ENCODE data around the gene EFNA5. TPM values are rescaled to one million over a fixed set of nuclear protein-coding genes. Genes with fewer than 3 reads are reported as not detected.
"Not testable (repeated sequence)": the region's sequence is repeated elsewhere in the genome, so short reads cannot be mapped to it uniquely, and the experiment has no call there.

The EFNA5 gene
- total RNA-seq, 1 donor from 2014 or later, result 20.8 TPM

- DNase-seq, result no peak
These were observed 306.1 kb downstream of the EFNA5 start for GRCh38 chr5:107364443-107365319.

GRCh38 chr5:107363768-107364167 lies 307.0 kb downstream of the EFNA5 start:
- DNase-seq, result no peak

GRCh38 chr5:107361945-107362344 lies 308.8 kb downstream of the EFNA5 start:
- DNase-seq, result no peak

GRCh38 chr5:107359916-107360234 lies 310.9 kb downstream of the EFNA5 start:
- DNase-seq, result no peak

- DNase-seq, result peak; percentile 29
These were observed 311.5 kb downstream of the EFNA5 start for GRCh38 chr5:107359033-107359915.

GRCh38 chr5:107356891-107357290 lies 313.8 kb downstream of the EFNA5 start:
- no peak for DNase-seq

GRCh38 chr5:107352576-107352975 lies 318.2 kb downstream of the EFNA5 start:
- DNase-seq, result no peak

- DNase-seq, result not testable (repeated sequence)
These were observed 324.2 kb downstream of the EFNA5 start for GRCh38 chr5:107346580-107346979.

GRCh38 chr5:107342371-107342770 lies 328.4 kb downstream of the EFNA5 start:
- DNase-seq, result no peak

GRCh38 chr5:107341376-107342084 lies 329.2 kb downstream of the EFNA5 start:
- DNase-seq, result peak; percentile 19

GRCh38 chr5:107340631-107341030 lies 330.1 kb downstream of the EFNA5 start:
- no peak for DNase-seq

- DNase-seq, result no peak
These were observed 332.4 kb downstream of the EFNA5 start for GRCh38 chr5:107338335-107338734.

- DNase-seq, result no peak
These were observed 333.5 kb downstream of the EFNA5 start for GRCh38 chr5:107337281-107337680.

GRCh38 chr5:107331882-107332281 lies 338.9 kb downstream of the EFNA5 start:
- DNase-seq, result no peak

- DNase-seq, result no peak
These were observed 339.4 kb downstream of the EFNA5 start for GRCh38 chr5:107331312-107331711.

- no peak for DNase-seq
These were observed 339.8 kb downstream of the EFNA5 start for GRCh38 chr5:107330903-107331302.

GRCh38 chr5:107329850-107330249 lies 340.9 kb downstream of the EFNA5 start:
- no peak for DNase-seq
